NOMO-1 treated with DMSO at 0.1 percent for 48 hours (cell line): ENCODE measurements around the gene OR13C2.
"Not testable (repeated sequence)": the region's sequence is repeated elsewhere in the genome, so short reads cannot be mapped to it uniquely, and the experiment has no call there.

ENCODE experiments used
- DNase-seq: peaks from one replicate; lab custom pipeline; 2025; ENCODE audit not compliant: unreplicated experiment; lab: John Stamatoyannopoulos, UW

The OR13C2 gene

GRCh38 chr9:104605527-104605926, at the start of gene OR13C2:
OR13C2 (minus strand) TSS chr9:104605627; CDS start chr9:104605627, 0 bp downstream.
- DNase-seq, result not testable (repeated sequence)

DNA sequence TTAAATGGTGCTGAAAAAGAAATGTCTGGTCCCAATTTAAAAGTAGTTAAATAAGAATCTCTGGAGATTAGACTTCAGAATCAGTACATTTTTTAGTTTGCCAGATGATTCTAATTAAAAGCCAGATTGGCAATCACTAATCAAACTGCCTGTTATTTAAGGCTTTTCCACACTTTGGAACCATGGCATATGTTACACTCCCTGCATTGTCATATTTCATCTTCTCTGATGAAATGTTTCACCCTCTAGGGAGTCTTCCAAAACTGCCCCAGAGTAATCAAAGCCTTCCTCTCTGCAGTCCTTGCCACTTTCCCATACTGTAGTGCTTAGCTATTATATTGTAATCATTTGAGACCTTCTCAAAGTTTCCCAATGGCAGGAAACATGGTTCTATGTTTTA, 30.0 kb upstream of the OR13C2 start:
- DNase-seq, result no peak

DNA sequence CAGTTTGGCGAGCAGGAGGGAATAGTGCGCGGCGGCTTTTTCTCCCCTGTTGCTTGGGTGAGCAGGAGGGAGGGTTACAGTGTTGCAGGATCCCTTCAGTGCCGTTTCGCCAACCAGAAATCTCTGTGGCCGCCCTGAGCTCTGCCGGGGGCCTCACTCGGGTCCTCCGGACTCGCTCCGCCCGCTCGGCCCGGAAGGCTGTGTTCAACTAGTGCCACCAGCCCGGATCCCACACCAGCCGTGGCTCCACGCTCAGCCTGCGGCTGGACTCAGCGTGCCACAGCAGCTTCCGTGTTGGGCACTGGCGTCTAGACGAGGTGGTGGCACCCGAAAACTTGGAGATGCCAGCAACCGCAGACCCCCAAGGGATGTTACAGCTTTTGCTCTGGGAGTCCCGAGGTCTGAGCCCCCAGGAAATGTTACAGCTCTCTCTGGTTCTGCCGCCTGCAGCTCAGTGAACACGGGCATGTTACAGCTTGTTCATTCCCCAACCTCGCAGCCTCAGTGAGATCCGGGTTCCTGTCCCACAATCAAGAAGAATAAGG, 28.6 kb upstream of the OR13C2 start:
- DNase-seq, result no peak

GRCh38 chr9:104625964-104626363, 20.5 kb upstream of the OR13C2 start:
- not testable (repeated sequence) for DNase-seq

GRCh38 chr9:104618104-104618503, 12.7 kb upstream of the OR13C2 start, which contains the start of gene OR13C9:
OR13C9 (minus strand) TSS chr9:104618204; CDS start chr9:104618204, 0 bp downstream.
- DNase-seq, result no peak

DNA sequence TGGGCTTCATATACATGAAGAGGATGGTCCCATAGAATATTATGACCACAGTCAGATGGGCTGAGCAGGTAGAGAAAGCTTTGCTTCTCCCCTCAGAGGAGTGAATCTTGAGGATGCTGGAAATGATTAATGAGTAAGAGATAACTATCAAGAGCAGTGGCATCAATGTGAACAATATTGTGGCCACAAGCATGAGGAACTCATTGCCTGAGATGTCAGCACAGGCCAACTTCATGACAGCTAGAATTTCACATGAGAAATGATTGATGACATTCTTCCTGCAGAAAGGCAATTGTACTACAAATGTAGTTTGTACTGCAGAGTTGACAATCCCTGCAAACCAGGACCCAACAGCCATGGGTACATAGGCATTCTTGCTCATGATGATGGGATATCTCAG, 12.0 kb upstream of the OR13C2 start:
- DNase-seq, result no peak

- no peak for DNase-seq
Observed at GRCh38 chr9:104611213-104611612, 5.8 kb upstream of the OR13C2 start.

- DNase-seq, result no peak
Observed at GRCh38 chr9:104608336-104608735, 2.9 kb upstream of the OR13C2 start.

GRCh38 chr9:104606152-104606551, 725 bp upstream of the OR13C2 start:
- DNase-seq, result no peak

DNA sequence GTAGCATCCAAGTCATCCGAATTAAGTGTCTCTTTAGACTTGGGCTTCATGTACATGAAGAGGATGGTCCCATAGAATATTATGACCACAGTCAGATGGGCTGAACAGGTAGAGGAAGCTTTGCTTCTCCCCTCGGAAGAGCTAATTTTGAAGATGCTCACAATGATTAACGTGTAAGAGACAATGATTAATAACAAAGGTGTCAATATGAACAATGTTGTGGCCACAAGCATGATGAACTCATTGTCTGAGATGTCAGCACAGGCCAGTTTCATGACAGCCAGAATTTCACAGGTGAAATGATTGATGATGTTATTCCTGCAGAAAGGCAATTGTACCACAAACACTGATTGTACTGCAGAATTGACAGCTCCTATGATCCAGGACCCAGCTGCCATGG, 626 bp downstream of the OR13C2 start:
- DNase-seq, result no peak

DNA sequence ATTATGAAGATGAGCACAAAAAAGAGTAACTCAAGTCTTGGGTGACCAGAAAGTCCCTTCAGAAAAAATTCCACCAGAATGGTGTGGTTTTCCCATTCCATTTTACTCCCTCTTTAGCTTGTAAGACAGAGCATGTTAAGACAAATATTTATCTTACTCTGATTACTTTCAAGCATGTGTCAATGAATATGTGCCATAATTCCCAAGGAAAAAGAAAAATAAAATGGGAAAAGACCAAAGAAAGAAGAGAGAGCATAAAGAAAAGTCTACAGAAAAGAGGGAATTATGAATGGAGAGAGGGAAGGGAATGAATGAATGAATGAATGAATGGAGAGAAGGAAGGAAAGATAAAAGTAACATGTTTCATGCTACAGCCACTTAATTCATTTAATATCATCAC, 6.1 kb downstream of the OR13C2 start, which contains the start of gene OR13C5:
TSS of gene OR13C5 (minus strand) at position 101 of the 400 bp plus-strand sequence. CDS start at position 101, 0 bp downstream.
- not testable (repeated sequence) for DNase-seq

DNA sequence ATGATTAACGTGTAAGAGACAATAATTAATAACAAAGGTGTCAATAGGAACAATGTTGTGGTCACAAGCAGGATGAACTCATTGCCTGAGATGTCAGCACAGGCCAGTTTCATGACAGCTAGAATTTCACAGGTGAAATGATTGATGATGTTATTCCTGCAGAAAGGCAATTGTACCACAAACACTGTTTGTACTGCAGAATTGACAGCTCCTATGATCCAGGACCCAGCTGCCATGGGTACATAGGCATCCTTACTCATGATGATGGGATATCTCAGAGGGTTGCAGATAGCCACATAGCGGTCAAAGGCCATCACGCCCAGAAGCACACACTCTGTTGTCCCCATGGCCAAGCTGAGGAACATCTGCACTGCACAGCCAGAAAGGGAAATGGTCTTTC, 6.7 kb downstream of the OR13C2 start:
- DNase-seq, result not testable (repeated sequence)

DNA sequence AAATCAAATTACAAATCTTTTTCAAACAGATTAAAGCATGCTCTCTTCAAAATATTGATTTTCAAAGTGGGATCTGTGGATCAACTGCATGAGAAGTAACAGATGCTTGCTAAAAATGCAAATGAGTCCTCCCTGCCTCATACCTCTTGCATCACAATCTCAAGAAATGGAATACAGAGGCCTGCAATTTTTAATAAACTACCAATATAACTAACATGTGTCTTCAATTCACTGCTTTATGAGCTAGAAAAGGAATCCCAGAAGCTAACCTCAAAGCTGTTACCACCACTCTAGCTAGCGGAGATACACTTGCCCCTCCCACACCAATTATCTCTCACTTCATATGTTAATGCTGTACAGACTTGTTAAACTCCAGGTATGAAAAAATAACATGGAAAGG, 15.8 kb downstream of the OR13C2 start:
- no peak for DNase-seq

DNA sequence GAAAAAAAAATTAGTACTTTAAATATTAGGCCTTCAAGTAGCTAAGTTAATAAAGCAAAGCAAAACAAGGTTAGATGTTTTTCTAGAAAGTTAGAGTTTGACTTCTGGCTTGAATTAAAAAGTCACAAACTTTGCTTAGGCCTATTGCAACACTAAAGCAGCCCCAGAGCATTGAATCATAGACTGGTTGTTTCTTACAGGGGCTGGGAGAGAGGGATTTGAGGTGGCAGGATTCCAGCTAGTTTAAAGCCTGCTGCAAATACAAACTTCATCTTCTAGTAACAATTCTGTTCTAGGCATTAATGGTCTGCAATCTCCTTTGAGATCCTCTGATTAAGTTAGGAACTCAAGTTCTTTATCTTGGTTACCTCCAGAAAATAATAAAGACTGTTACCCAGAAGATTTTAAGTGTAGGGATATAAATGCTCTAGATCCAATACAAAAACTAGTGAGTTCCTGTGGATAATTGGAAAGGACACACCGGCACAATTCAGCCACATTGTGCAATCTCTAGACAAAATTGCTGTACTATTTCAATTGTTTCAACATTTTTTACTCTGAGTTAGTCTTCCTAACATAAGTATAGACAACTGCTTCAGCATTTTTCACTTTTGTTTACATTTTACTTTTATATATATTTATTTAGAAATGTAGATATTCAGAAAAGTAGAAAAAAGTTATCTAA, 18.8 kb downstream of the OR13C2 start:
- DNase-seq, result peak; percentile 4

GRCh38 chr9:104580562-104580961, 24.9 kb downstream of the OR13C2 start:
- no peak for DNase-seq

GRCh38 chr9:104577263-104577662, 28.2 kb downstream of the OR13C2 start:
- no peak for DNase-seq

GRCh38 chr9:104575456-104575855, 30.0 kb downstream of the OR13C2 start:
- no peak for DNase-seq

DNA sequence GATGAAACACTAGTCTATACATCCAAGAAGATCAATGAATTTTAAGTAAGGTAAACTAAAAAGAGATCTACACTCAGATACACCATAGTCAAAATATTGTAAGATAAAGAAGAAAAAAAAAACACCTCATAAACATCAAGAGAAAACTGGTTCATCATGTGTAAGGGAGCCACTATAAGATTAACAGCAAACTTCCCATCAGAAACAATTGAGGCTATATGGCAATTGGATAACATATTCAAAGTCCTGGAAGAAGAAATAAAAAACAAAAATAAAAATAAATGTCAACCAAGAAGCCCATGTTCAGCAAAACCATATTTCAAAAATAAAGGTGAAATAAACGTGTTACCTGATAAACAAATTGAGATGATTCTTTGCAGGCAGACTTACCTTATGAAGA, 32.8 kb downstream of the OR13C2 start:
- DNase-seq, result no peak

DNA sequence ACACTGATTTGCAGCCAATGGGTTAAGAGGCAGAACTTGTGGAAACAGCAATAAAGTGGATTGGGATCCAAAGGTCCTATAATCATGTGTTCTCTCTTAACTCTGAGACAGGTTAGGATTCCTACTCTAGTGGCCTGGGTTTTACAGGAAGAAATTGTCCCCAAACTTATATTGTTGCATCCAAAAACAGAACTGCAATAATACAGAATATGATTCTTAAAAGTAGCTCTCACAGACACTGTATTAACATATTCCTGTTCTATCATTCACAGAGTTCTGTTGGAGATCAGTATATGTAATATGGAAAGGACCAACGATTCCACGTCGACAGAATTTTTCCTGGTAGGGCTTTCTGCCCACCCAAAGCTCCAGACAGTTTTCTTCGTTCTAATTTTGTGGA, 36.6 kb downstream of the OR13C2 start, which contains the start of gene OR13C8:
TSS of gene OR13C8 (plus strand) at position 301 of the 400 bp plus-strand sequence. CDS start at position 301, 0 bp downstream.
- DNase-seq, result no peak

GRCh38 chr9:104564358-104564757, 41.1 kb downstream of the OR13C2 start:
- DNase-seq, result no peak

- DNase-seq, result no peak
Observed at GRCh38 chr9:104556830-104557634, 48.4 kb downstream of the OR13C2 start.

DNA sequence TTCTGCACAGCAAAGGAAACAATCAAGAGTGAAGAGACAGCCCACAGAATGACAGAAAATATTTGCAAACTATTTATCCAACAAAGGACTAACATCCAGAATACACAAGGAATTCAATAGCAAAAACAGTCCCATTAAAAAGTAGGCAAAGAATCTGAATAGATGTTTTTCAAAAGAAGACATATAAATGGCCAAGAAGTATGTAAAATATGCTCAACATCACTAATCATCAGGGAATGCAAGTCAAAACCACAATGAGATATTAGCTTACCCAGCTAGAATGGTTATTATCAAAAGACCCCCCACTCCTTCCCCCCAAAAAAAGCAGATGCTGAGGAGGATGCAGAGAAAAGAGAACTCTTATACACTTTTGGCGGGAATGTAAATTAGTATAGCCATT, 49.9 kb downstream of the OR13C2 start:
- DNase-seq, result no peak
